HCT116 (cell line): Measurements from ENCODE around the gene ADAMTS1. TPM values are rescaled to one million over a fixed set of nuclear protein-coding genes. Genes with fewer than 3 reads are reported as not detected.

ENCODE experiments used
- ATAC-seq: fragments of 200-7000 bp; cut with Tn5 transposase; 2 replicates; pipeline ENCODE4 v1.9.1; 2020; ENCODE audit warnings: mild to moderate bottlenecking, moderate library complexity
- BruUV-seq: library from RNA; stranded (reverse); fragments of 400-500 nt; replicated peaks from 2 replicates; lab custom pipeline; 2021; lab: Mats Ljungman, UMichigan
- CTCF ChIA-PET: fragments of 300-600 bp; sonication (Branson Sonifier 250); formaldehyde crosslinking; loops from one replicate; lab custom pipeline; 2021; ENCODE audit warnings: antibody characterized with exemption; lab: Charles Lee
- POLR2A ChIA-PET: fragments of 300-600, 350-600 bp; sonication (Branson Sonifier 250); formaldehyde crosslinking; loops from one replicate; lab custom pipeline; 2021; ENCODE audit warnings: antibody characterized with exemption; lab: Charles Lee
- RAD21 ChIA-PET, 2 experiments: fragments of 300-600 bp; sonication (Branson Sonifier 250); formaldehyde crosslinking; loops; one replicate each; lab custom pipeline; 2023; ENCODE audit warnings: low total read pairs in 2 of 2; ENCODE audit not compliant: uncharacterized antibody in 2 of 2, unreplicated experiment in 2 of 2, low non-redundant PET in 1 of 2; lab: Charles Lee
- DNase-seq: peaks from one replicate; pipeline ENCODE4 v3.0.0-alpha.2; 2010; ENCODE audit warnings: low read depth, low spot score
- H2AFZ ChIP-seq: fragments of 200-600 bp; shearing (Covaris generic), sonication (generic); 2 replicates; pipeline ENCODE4 v1.6.1; 2017; ENCODE audit warnings: low read depth, mixed run types, mixed read lengths, antibody characterized with exemption, low read length; ENCODE audit not compliant: poor library complexity, severe bottlenecking
- H3K27ac ChIP-seq: 2 replicates; pipeline ENCODE4 v1.5.1; 2012; ENCODE audit warnings: low read depth, low read length
- H3K27me3 ChIP-seq: fragments of 200-600 bp; sonication (generic); 2 replicates; pipeline ENCODE4 v1.6.1; 2016; ENCODE audit warnings: mixed run types, low read length, mixed read lengths; ENCODE audit not compliant: insufficient read depth
- H3K36me3 ChIP-seq, 2 experiments: fragments of 200-500 bp in 1 of 2; fragments of 200-600 bp in 1 of 2; sonication (Bioruptor generic) in 1 of 2; sonication (generic) in 1 of 2; 2 replicates each; pipeline versions ENCODE4 v1.5.1 to v1.6.1; 2014 to 2016; ENCODE audit warnings: low read length in 2 of 2, inconsistent platforms in 1 of 2, mixed read lengths in 1 of 2, mixed run types in 1 of 2; ENCODE audit not compliant: insufficient read depth in 2 of 2, control insufficient read depth in 1 of 2
- H3K4me1 ChIP-seq, 2 experiments: fragments of 200-600 bp in 1 of 2; sonication (generic) in 1 of 2; 2 replicates each; pipeline versions ENCODE4 v1.5.1 to v1.6.1; 2012 to 2017; ENCODE audit warnings: low read length in 2 of 2, inconsistent platforms in 1 of 2, mild to moderate bottlenecking in 1 of 2, mixed read lengths in 1 of 2, mixed run types in 1 of 2, moderate library complexity in 1 of 2; ENCODE audit not compliant: insufficient read depth in 2 of 2, control insufficient read depth in 1 of 2
- H3K4me2 ChIP-seq: fragments of 200-600 bp; sonication (generic); 2 replicates; pipeline ENCODE4 v1.6.1; 2017; ENCODE audit warnings: mixed run types, low read length, mixed read lengths
- H3K4me3 ChIP-seq, 2 experiments: fragments of 200-600 bp in 1 of 2; sonication (generic) in 1 of 2; replicated peaks in 1 of 2; 2 replicates each; pipeline ENCODE4 v1.5.1; 2011 to 2016; ENCODE audit warnings: low read length in 2 of 2, control low read depth in 1 of 2, low read depth in 1 of 2, mild to moderate bottlenecking in 1 of 2, mixed read lengths in 1 of 2, mixed run types in 1 of 2
- H3K79me2 ChIP-seq: fragments of 200-600 bp; sonication (generic); 2 replicates; pipeline ENCODE4 v1.6.1; 2017; ENCODE audit warnings: mild to moderate bottlenecking, mixed run types, low read length, moderate library complexity, mixed read lengths; ENCODE audit not compliant: insufficient read depth
- H3K9ac ChIP-seq: fragments of 200-600 bp; sonication (generic); 2 replicates; pipeline ENCODE4 v1.6.1; 2016; ENCODE audit warnings: low read length, mixed read lengths
- H3K9me2 ChIP-seq: fragments of 200-600 bp; sonication (generic), shearing (Covaris generic); 2 replicates; pipeline ENCODE4 v1.6.1; 2017; ENCODE audit warnings: mixed run types, mild to moderate bottlenecking, moderate library complexity; ENCODE audit not compliant: insufficient read depth
- H3K9me3 ChIP-seq, 2 experiments: fragments of 200-500 bp in 1 of 2; fragments of 200-600 bp in 1 of 2; sonication (Bioruptor generic) in 1 of 2; sonication (generic) in 1 of 2; 2 replicates each; pipeline ENCODE4 v1.6.1; 2014 to 2017; ENCODE audit warnings: low read length in 2 of 2, mixed read lengths in 2 of 2, inconsistent platforms in 1 of 2, low read depth in 1 of 2, mild to moderate bottlenecking in 1 of 2, mixed run types in 1 of 2, moderate library complexity in 1 of 2; ENCODE audit not compliant: control insufficient read depth in 1 of 2, insufficient read depth in 1 of 2
- H4K20me1 ChIP-seq: fragments of 200-600 bp; sonication (generic), shearing (Covaris generic); 2 replicates; pipeline ENCODE4 v1.6.1; 2017; ENCODE audit warnings: mixed run types, mild to moderate bottlenecking, moderate library complexity; ENCODE audit not compliant: insufficient read depth
- CEBPB ChIP-seq: IDR thresholded peaks from 2 replicates; pipeline ENCODE4 v1.6.1; 2012; ENCODE audit warnings: low read depth
- CTCF ChIP-seq, 3 experiments: fragments of 200-600 bp in 1 of 3; sonication (generic) in 1 of 3; IDR thresholded peaks in 2 of 3; conservative IDR thresholded peaks in 1 of 3; 2 replicates each; pipeline ENCODE4 v1.5.1; 2012 to 2017; ENCODE audit warnings: low read depth in 2 of 3, low read length in 2 of 3, antibody characterized with exemption in 1 of 3, borderline replicate concordance in 1 of 3, control low read depth in 1 of 3, mild to moderate bottlenecking in 1 of 3, mixed read lengths in 1 of 3, mixed run types in 1 of 3, moderate library complexity in 1 of 3; ENCODE audit not compliant: insufficient read depth in 1 of 3
- FOSL1 ChIP-seq: IDR thresholded peaks from 2 replicates; pipeline ENCODE4 v1.6.1; 2012; ENCODE audit warnings: low read depth
- MAX ChIP-seq: IDR thresholded peaks from 2 replicates; pipeline ENCODE4 v1.6.1; 2012
- POLR2A ChIP-seq: IDR thresholded peaks from 2 replicates; pipeline ENCODE4 v1.7.0; 2011; ENCODE audit warnings: borderline replicate concordance; ENCODE audit not compliant: insufficient read depth, insufficient read length; ENCODE audit errors: extremely low read depth
- RAD21 ChIP-seq: IDR thresholded peaks from 2 replicates; pipeline ENCODE4 v1.6.1; 2012; ENCODE audit warnings: low read depth, mild to moderate bottlenecking
- SP1 ChIP-seq: IDR thresholded peaks from 2 replicates; pipeline ENCODE4 v1.6.1; 2012; ENCODE audit warnings: low read depth
- ZFX ChIP-seq: fragments of 450-650 bp; IDR thresholded peaks from 2 replicates; pipeline ENCODE4 v1.6.1; 2017
- ZNF274 ChIP-seq: fragments of 200-500 bp; sonication (Bioruptor generic); IDR thresholded peaks from 2 replicates; pipeline ENCODE4 v1.6.1; 2014; ENCODE audit warnings: mild to moderate bottlenecking, low read depth, low read length, inconsistent platforms
- intact Hi-C: fragments of 100-400 bp; cut with micrococcal nuclease; formaldehyde crosslinking; loops from 2 replicates; pipeline ENCODE4 v1.10.0; 2022
- total RNA-seq: library from RNA; stranded (reverse); gene quantifications from one replicate; pipeline ENCODE4 v1.2.1, GENCODE V29; 2021; ENCODE audit not compliant: unreplicated experiment

ADAMTS1 gene
- total RNA-seq, 1 experiment from 2014 or later, result 0.98 TPM

GRCh38 chr21:26844258-26845065, 747 bp downstream of the ADAMTS1 start (continued):
- TF ChIP-seq CTCF (IDR thresholded peaks at IDR 0.05 in 2 of 3, conservative IDR thresholded peaks at IDR 0.05 in 1 of 3; ENCODE audit: borderline replicate concordance in 1 of 3, insufficient read depth in 1 of 3, low read depth in 2 of 3, low read length in 2 of 3), result no peak
- TF ChIP-seq FOSL1, result no peak
- TF ChIP-seq POLR2A, result no peak
- TF ChIP-seq RAD21, result no peak
- no peak for TF ChIP-seq ZFX

GRCh38 chr21:26843933-26844257, 1.3 kb downstream of the ADAMTS1 start:
- Histone ChIP-seq H3K36me3 (no peaks in the 10 kb centered on the region), H3K27me3 (no peaks in the 10 kb centered on the region), H3K4me3 (no peak overlapping the region), H2AFZ (no peak overlapping the region), H3K9me3 (peaks cover 0 to 15% of the 10 kb centered on the region in 2 experiments; a peak in 2 of 4 replicates), H3K27ac (no peak overlapping the region), H3K4me2 (no peak overlapping the region), H3K79me2 (no peaks in the 10 kb centered on the region), H4K20me1 (no peaks in the 10 kb centered on the region), H3K4me1 (no peaks in the 10 kb centered on the region), H3K9ac (no peak overlapping the region), H3K9me2 (no peaks in the 10 kb centered on the region)
- no peak for TF ChIP-seq RAD21
- no peak for TF ChIP-seq ZNF274
- no peak for TF ChIP-seq POLR2A
- no peak for TF ChIP-seq SP1
- TF ChIP-seq MAX, result no peak
- TF ChIP-seq CEBPB, result no peak
- no peak for TF ChIP-seq FOSL1
- no peak for ATAC-seq
- ChIA-PET CTCF (no interaction called here), POLR2A (no interaction called here), RAD21 (no interaction called here)
- no TSS peak for BruUV-seq
- intact Hi-C loops, result no loop called here
- no peak for DNase-seq
